Right ventricle myocardium inferior (tissue), 1 donor: ENCODE results near the gene KLHL29. TPM values are rescaled to one million over a fixed set of nuclear protein-coding genes. Genes with fewer than 3 reads are reported as not detected.

Source experiments
- ATAC-seq: fragments of 200-7000 bp; cut with Tn5 transposase; one replicate; pipeline ENCODE4 v1.9.1; 2020; ENCODE audit warnings: mild to moderate bottlenecking, moderate library complexity
- DNase-seq: peaks from one replicate; pipeline ENCODE4 v3.0.0; 2021; ENCODE audit errors: missing footprints
- intact Hi-C: fragments of 100-400 bp; cut with DNase I; formaldehyde crosslinking; loops from one replicate; pipeline ENCODE4 v1.11.0; 2022
- total RNA-seq: library from RNA; stranded (reverse); fragmentation: NEBNext Ultra II Directional; extraction: Animal tissue kit (Norgen Biotek cat#: 25700); gene quantifications from one replicate; pipeline ENCODE4 v1.2.1, GENCODE V29; 2021
- donor health status: DM: no; HTN: yes; CAD: no; lungs with severe emphysema.

KLHL29 gene
- total RNA-seq, 1 donor from 2014 or later: 0.54 TPM

GRCh38 chr2:23530206-23530908, 145.4 kb downstream of the KLHL29 start:
- no peak for DNase-seq
- no peak for ATAC-seq
- intact Hi-C loops: no loop called here

GRCh38 chr2:23530909-23531276, 145.9 kb downstream of the KLHL29 start:
- intact Hi-C loops: no loop called here
- no peak for ATAC-seq
- no peak for DNase-seq

GRCh38 chr2:23531280-23531679, 146.3 kb downstream of the KLHL29 start:
- ATAC-seq: no peak
- intact Hi-C loops: no loop called here
- DNase-seq: no peak

GRCh38 chr2:23531881-23532280, 146.9 kb downstream of the KLHL29 start:
- no peak for DNase-seq
- intact Hi-C loops: no loop called here
- ATAC-seq: no peak

GRCh38 chr2:23532391-23533337, 147.7 kb downstream of the KLHL29 start:
- DNase-seq (no peak), ATAC-seq (peak; percentile 12)
- intact Hi-C loops: no loop called here

GRCh38 chr2:23533338-23533695, 148.3 kb downstream of the KLHL29 start:
- intact Hi-C loops: no loop called here
- no peak for ATAC-seq
- DNase-seq: no peak

- DNase-seq: no peak
- ATAC-seq: no peak
- intact Hi-C loops: no loop called here
Observed at GRCh38 chr2:23534771-23535170, 149.8 kb downstream of the KLHL29 start.

- intact Hi-C loops: no loop called here
- no peak for DNase-seq
- ATAC-seq: no peak
Observed at GRCh38 chr2:23536326-23536725, 151.3 kb downstream of the KLHL29 start.

GRCh38 chr2:23537991-23538390, 153.0 kb downstream of the KLHL29 start:
- DNase-seq: no peak
- ATAC-seq: no peak

GRCh38 chr2:23538566-23538965, 153.6 kb downstream of the KLHL29 start:
- no peak for ATAC-seq
- intact Hi-C loops: no loop called here
- DNase-seq: no peak

More at GRCh38 chr2:23537991-23538390, 153.0 kb downstream of the KLHL29 start:
- intact Hi-C loops: no loop called here

- intact Hi-C loops: no loop called here
- ATAC-seq: no peak
- DNase-seq: no peak
Observed at GRCh38 chr2:23540804-23541360, 155.9 kb downstream of the KLHL29 start.

- DNase-seq (peak; percentile 53), ATAC-seq (peak; percentile 79)
- intact Hi-C loops: no loop called here
Observed at GRCh38 chr2:23541503-23542229, 156.7 kb downstream of the KLHL29 start.

GRCh38 chr2:23542230-23542789, 157.3 kb downstream of the KLHL29 start:
- intact Hi-C loops: no loop called here
- DNase-seq: peak; percentile 52
- ATAC-seq: no peak

- DNase-seq (no peak), ATAC-seq (no peak)
- intact Hi-C loops: no loop called here
Observed at GRCh38 chr2:23543302-23543701, 158.3 kb downstream of the KLHL29 start.

- ATAC-seq: no peak
- intact Hi-C loops: no loop called here
- DNase-seq: peak; percentile 39
Observed at GRCh38 chr2:23543728-23544127, 158.7 kb downstream of the KLHL29 start.

- ATAC-seq (no peak), DNase-seq (peak; percentile 40)
- intact Hi-C loops: no loop called here
Observed at GRCh38 chr2:23544589-23545295, 159.8 kb downstream of the KLHL29 start.

GRCh38 chr2:23545396-23545795, 160.4 kb downstream of the KLHL29 start:
- ATAC-seq (no peak), DNase-seq (peak; percentile 47)
- intact Hi-C loops: no loop called here

- ATAC-seq: no peak
- intact Hi-C loops: no loop called here
- peak; percentile 60 for DNase-seq
Observed at GRCh38 chr2:23545811-23546210, 160.8 kb downstream of the KLHL29 start.
